OCI-LY7 (cell line): Measurements from ENCODE around the gene PFAS.

ENCODE experiments used
- CTCF ChIP-seq: fragments of 200-600 bp; sonication (generic); conservative IDR thresholded peaks from 2 replicates; pipeline ENCODE4 v1.5.1; 2014; ENCODE audit warnings: mild to moderate bottlenecking, antibody characterized with exemption, low read length, moderate library complexity, mixed read lengths
- EZH2phosphoT487 ChIP-seq: fragments of 200-600 bp; sonication (generic); IDR thresholded peaks from 2 replicates; pipeline ENCODE4 v1.6.1; 2018; ENCODE audit warnings: low read depth, borderline replicate concordance, mild to moderate bottlenecking, mixed run types, antibody characterized with exemption, low read length, moderate library complexity, mixed read lengths

GRCh38 chr17:8318010-8318935 lies 69.2 kb downstream of the PFAS start:
- TF ChIP-seq CTCF = no peak
- no peak for TF ChIP-seq EZH2phosphoT487
